ENCODE results near the gene CFI.
"Not testable (repeated sequence)": the region's sequence is repeated elsewhere in the genome, so short reads cannot be mapped to it uniquely, and the experiment has no call there.

Gene CFI

DNA sequence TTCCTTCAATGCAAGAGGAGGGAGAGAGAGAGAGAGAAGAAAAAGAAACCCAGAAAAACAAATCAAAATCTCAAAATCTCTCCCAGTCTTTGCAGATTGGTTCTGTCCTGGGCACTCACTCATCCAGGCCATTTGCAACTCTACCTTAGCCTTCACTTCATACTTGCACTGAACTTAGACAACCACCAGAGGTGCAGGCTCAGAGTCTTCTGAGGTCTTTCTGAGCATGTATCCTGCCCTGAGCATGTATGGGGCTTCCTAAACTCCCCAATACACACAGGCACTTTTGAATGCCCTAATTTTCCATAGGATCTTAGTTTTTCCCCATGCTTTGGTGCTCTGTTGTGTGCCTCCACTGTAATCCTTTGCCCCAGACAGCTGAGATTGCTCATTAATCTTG lies 2.9 kb downstream of the CFI start:
- DNase-seq (ENCODE audit: low read depth, low spot score), result no peak

DNA sequence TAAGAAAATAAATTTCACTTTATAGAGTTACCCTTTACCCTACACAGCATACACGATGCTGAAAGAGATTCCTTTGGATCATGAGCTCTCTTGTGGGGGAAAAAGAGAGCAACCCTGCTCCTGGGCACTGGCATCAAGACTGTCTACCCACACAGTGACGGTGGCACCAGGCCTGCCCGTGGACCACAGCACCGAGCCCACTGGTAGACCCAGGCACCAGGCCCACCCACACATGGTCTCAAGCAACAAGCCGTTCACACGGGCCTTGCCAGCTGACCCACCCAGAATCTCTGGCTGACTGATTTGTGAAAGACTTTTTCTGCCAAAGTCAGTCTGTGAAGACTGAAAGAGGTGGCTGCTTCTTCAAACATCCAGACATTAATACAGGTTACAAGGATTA lies 6.7 kb downstream of the CFI start:
- DNase-seq (ENCODE audit: low read depth, low spot score), result no peak

DNA sequence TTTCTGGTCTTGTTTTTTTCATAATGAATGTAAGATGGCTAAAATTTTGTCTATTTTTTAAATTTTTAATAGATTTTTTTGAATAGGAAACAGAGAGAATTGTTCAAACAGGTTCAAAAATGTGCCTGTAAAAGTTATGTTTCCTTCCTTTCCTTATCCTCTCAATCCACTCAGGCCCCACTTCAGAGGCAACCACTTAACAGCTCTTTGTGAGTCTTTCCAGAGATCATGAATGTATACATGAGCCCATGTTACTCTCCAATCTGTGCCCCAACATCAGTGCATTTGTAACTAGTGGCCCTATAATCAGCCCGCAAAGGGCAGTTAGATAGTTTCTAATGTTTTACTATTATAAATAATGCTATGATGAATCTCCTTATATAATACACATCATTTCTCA lies 14.0 kb downstream of the CFI start:
- no peak for DNase-seq (ENCODE audit: low read depth, low spot score)

DNA sequence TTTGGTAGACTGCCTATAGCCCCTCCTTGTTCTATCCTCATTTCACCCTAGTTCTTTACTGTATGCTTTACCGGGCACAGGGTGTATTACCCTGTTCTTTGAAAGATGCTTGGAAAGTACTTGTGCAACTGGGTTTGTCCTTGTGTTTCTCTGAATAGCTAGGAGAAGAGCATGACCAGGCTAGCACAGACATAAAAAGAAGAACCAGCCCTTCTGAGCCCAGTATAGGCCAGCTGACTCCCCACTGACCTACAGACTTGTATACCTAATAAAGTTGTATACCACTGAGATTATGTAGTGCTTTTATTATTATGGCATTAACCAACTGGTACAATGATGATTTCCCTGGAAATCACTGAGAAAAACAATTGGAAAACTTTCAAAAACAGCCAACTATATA lies 15.0 kb downstream of the CFI start:
- DNase-seq (ENCODE audit: low read depth, low spot score), result no peak

DNA sequence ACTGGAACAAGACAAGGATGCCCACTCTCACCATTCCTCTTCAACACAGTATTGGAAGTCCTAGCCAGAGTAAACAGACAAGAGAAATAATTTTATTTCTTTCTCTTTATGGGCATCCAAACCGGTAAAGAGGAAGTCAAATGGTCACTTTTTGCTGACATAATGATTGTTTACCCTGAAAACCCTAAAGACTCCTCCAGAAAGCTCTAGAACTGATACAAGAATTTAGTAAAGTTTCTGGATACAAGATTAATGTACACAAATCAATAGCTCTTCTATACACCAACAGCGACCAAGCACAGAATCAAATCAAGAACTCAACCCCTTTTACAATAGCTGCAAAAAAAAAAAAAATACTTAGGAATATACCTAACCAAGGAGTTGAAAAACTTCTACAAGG lies 19.7 kb downstream of the CFI start:
- not testable (repeated sequence) for DNase-seq (ENCODE audit: low read depth, low spot score)

DNA sequence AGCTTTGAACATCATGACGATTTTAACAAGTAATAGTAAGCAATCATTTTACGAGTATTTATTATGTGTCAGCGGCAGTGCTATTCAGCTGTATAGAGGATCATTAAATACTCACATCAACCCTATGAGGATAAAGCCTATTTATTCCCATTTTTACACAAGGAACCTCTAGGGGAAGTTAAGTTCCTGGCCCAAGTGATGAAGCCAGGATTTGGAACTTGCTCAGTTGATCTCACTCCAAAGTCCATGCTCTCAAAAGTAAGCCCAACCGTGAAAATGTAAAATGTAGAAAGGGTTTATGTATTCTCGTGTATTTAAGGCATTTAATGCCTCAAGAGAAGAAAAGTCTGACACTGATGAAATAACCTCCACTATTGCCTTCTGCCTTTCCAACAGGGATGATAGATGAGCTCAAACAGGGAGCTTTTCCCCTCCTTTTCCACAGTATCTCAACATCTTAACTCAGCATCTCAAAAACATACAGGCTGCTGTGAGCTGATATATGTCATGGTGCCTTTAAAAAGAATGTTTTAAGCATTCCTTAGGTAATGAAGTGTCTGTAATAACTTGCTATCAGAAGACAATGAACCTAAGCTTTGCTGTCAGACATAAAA lies 36.9 kb downstream of the CFI start:
- no peak for DNase-seq (ENCODE audit: low read depth, low spot score)

DNA sequence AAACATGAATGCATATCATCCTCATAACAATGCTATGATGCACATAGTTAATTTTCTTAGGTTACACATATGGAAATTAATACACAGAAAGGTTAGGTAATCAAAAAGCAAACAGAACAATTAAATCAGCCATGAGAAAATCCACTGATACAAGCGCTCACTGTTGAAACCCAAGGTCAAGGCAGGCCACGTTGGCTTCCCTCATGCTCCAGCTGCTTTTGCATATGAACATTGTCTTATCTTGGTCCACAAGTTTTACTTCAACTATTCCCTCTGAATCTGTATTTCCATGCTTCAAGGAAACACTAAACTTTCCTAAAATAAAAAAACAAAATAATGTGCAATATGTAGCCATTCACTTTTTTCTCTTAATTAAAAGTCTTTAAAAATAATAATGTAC lies 37.4 kb downstream of the CFI start:
- DNase-seq (ENCODE audit: low read depth, low spot score), result no peak

DNA sequence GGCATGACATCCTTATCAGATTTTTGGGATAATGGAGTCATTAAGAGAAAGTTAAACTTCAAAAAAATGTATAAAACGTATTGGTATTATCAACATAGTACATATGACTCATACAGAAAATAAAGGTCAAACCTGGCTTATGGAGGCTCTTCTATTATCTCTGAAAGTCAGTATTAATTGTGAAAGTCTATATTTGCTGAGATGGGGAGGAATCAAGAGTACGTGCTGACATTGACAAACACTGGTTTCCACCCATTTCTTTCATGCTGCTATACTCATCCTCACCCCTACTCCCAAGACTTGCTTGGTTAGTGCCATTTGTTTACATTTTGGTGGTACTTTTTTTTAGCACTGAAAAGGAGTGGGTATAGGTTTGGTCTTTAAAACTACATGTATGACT lies 41.1 kb downstream of the CFI start:
- DNase-seq (ENCODE audit: low read depth, low spot score), result no peak

DNA sequence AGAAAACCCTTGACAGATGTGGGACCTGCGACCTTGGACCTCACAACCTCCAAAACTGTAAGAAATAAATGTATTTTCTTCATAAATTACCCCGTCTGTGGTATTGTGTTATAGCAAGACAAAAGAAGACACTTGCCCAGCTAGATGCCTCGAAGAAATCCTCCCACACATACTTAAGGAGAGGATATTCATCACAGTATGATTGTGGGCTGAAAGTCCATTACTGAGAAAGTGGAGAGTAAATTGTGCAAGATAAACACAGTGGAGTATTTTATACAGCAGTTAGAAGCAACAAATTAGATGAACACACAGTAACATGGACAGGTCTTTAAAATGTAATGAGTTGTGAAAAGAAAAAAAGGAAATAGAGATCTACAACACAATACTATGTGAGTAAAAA lies 46.1 kb downstream of the CFI start:
- no peak for DNase-seq (ENCODE audit: low read depth, low spot score)

DNA sequence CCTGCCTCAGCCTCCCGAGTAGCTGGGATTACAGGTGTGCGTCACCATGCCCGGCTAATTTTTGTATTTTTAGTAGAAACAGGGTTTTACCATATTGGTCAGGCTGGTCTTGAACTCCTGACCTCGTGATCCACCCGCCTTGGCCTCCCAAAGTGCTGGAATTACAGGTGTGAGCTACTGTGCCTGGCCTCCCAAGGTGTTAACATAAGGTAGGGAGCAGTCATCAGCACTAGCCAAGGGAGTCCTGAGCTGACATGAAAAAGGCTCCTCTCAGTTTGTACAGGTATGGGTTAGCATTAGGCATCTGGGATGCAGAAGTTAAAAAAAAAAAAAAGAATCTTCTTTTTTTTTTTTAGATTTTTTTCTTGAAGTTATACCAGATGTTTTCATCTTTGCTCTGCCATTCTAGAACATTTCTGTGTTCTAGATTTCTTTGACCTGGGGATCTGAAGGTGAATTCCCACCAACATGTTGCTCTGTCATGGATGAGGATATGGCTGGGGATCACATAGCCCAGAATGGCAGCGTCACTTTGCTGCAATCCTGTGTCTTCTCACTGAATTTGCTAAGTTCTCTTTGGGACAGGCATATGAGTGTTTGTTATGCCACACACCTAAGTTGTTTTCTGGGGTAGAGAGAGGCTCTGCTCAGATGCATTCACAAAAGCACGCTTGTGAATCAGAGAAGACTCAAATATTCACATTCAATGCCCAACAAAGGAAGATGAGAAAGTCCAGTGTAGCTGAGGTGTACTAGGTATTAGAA lies 47.5 kb downstream of the CFI start:
- peak; percentile 21 for DNase-seq (ENCODE audit: low read depth, low spot score)

DNA sequence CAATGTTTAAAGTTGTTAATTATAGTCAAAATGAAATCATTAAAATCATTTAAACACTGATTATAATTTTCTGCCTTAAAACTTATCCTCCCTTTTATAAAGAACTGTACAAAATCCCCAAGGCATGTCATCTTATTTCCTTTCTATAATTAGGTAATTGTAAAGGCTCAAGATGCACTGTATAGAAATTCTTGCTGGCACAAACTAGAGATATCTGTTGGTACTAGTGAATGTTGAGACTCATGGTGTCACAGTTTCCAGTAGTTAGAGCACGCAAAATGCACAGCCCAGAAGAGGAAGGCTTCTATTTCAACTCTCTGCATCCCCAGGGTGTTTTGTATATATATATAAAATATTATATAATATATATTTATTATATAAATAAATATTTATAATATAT lies 49.3 kb downstream of the CFI start:
- DNase-seq (ENCODE audit: low read depth, low spot score), result no peak

DNA sequence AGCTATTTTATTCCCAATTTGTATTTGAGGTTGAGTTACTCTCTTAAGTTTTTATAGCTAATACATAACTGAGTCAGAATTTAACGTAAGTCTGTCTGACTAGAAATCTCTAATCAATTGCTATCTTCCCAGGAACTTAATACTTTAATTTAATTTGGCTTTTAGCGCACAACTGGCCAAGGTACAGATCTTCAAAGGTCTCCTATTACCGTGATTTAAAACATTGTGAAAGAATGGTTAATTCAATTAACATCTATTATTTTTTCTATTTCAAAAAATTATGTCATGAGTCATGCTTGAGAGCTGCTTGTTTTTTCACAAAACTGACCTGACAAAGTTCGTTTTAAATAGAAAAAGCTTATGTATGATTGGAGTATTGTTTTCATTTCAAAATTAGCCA lies 49.9 kb downstream of the CFI start:
- no peak for DNase-seq (ENCODE audit: low read depth, low spot score)

DNA sequence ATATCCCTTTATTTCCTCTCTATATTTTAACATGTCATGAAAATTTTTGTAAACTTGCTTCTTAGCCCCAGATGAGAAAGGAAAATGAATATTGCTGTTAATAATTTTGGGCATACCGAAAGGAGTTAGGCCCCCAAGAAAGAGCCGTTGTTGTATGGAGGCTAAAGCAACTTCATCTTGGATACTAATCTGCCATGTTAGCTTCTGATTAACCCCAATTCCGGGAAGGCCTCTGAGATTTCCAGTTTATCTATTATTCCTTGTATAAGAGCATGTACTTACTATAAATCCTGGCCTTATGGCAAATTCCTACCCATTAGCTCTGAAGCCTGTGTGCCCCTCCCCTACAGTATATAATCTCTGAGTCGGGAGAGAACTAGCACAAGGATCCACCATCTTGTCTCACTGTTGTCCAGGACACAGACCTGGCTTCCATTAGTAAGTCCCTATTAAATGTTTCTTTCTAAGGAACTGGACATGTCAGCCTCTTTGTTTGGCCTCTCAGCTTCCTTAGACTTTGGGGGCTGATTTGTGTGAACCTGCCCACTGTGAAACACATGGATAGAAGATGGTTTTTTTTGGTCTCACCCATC lies 51.1 kb downstream of the CFI start:
- no peak for DNase-seq (ENCODE audit: low read depth, low spot score)

DNA sequence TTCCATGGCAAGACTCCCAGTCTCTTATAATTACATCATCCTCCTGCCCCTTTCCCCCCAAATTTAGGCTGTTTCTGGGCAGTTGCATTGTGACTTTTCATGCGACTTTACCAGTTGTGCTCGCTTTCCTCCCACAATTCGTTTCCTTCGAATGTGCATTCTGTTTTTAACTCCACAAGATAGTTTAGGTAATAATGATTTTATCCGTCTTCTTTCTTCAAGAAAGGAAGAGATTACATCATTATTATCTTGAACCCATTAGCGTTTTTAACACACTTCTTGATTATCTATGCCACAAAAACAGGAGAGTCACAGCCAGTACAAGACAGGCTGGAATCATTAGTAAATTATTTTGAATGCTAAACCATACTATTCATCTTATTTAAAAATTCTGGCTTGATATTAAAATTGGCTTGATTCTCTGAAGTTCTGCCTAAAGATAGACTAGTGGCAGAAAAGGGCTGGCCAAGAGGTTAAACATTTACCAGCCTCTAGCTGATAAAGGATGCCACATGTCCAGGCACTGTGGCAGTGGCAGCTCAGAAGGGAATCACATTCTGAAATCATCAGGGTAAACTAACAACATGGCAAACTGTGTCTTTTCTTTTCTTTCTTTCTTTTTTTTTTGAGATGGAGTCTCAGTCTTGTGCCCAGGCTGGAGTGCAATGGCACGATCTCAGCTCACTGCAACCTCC lies 52.3 kb downstream of the CFI start:
- no peak for DNase-seq (ENCODE audit: low read depth, low spot score)

DNA sequence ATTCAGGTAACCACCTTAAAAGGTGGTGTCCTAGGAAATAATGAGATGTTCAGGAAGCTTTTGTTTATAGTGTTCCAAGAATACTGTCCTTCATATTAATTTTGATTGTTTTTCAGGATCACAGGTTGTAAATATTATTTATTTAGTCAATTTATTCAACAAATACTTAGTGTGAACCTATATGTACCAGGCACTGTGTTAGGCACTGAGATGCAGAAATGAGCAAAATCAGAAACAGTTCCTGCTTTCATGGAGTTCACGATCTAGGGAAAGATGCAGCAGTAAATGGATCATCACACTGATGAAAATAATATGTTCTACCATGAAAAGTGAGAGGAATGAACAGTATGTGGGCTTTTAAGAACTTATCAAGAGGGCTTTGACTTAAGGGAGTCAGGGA lies 53.7 kb downstream of the CFI start:
- no peak for DNase-seq (ENCODE audit: low read depth, low spot score)

DNA sequence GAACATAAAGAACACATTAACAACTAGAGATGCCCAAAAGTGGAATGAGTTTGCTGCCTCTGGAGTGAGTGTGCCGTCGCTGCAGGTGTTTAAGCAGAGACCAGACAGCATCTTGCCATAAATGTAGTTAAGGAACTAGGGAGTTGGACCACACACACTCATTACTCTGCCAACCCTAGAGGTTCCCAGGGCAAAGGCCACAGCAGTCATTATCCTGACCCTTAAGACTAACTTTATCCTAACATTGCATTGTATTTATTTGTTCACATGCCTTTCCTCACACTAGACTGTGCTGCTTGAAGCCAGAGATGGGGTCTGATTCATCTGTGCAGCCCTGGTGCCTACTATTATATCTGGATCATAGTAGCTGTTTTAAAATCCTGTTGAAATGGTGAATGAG lies 55.1 kb downstream of the CFI start:
- DNase-seq (ENCODE audit: low read depth, low spot score), result no peak

DNA sequence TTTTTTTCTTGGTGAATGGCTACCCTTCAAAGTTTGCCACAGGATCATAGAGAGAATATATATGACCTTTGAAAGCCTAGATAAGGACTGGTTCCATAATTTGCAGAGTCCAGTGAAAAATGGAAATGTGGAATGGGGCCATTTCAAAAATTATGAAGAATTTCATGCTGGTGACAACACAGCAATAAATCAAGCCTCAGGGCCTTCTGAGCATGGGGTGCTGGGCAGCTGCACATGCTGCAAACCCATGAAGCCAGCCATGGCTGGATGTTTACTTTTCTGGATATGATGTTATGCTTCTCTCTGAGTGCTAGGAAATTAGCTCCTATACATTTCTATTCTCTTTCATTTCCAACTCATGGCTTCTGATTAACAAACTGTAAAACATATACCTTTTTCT lies 56.0 kb downstream of the CFI start:
- no peak for DNase-seq (ENCODE audit: low read depth, low spot score)

DNA sequence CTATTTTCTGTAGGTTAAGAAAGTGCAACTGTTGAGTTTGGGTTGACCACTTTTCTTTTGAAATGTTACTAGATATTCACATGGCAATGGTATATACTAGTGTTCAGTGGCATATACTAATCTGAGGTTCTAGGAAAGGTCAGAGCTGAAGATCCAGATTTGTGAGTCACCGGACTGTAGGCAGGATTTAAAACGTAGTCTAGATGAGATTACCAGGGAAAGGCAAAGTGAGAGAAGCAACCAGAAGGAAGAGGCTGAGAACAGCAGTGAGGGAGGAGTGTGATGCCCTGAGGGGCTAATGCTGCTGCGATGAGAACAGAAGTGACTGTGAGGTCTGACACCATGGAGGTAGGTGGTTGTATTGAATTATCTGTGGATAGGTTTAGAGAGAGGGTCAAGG lies 62.3 kb downstream of the CFI start:
- DNase-seq (ENCODE audit: low read depth, low spot score), result peak; percentile 50

DNA sequence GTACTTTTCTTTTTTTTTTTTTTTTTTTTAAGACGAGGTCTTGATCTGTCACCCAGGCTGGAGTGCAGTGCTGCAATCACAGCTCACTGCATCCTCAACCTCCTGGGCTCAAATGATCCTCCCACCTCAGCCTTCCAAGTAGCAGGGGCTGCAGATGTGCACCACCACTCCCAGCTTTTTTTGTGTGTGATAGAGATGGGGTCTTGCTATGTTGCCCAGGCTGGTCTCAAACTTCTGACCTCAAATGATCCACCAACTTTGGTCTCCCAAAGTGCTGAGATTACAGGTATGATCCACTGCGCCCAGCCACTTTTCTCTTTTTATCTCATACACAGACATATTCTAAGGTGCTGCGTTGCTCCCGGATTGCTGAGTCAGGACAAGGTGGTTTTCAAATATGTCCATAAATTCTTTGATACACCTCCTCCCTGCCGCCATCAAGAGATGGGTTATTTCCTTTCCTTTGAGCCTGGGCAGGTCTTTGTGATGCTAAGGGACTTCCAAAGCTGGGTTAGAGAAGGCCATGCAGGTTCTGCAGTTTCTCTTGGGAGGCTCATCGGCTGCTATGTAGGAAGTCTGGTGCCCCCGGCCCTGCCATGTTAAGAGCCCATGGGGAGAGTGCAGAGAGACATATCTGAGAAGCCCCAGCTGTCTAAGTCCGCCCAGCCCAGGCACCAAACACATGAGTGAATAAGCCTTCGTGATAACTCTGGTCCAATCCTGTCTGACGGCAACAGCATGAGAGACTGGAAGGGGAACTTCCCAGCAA lies 63.5 kb downstream of the CFI start:
- DNase-seq (ENCODE audit: low read depth, low spot score), result no peak

DNA sequence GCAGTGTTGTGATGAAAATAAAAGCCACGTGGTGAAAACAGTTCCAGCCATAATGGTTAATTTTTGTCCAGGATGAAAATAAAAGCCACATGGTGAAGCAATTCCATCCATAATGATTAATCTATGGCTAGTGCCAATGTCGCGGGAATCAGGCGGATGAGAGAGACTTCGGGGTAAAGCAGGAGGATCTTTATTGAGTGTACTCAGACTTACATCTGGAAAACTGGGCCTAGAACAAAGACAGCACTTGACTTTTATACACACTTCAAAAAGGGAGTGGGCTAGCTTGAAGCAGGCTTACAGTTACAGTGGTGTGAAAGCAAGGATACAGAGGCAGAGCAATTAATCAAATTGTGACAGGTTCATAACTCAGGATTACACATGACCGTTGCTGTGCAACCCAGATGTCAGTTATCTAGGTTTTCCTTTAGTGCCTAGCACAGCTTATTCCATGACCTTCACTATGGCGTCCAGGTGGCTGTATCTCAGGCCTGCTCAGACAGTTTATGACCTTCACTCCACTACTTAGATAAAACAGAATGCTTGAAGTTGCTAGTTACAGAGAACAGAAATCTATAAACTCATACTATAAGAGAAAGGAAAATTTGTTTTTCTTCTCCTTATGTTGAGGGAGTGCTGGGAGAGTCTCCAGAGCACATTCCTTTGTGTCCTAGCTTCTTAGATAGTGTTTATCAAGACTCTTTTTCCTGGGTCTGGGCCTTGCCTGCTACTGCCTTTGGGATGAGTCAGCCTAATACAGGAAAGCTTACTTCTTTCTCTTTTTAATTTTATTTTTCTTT lies 66.0 kb downstream of the CFI start:
- DNase-seq (ENCODE audit: low read depth, low spot score), result peak; percentile 14

DNA sequence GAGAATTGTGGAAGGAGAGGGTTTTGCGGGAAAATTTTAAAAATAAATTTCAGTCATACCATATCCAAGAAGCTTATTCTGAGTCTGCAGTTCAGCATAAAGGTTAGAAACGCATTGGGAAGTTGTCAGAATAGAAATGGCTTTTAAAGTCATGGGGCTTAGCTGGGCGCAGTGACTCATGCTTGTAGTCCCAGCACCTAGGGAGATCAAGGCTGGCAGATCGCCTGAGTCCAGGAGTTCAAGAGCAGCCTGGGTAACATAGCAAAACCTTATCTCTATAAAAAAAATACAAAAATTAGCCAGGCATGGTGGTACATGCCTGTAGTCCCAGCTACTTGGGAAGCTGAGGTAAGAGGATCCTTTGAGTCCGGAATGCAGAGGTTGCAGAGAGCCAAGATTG lies 68.1 kb downstream of the CFI start:
- no peak for DNase-seq (ENCODE audit: low read depth, low spot score)
